Myocyte (in vitro differentiated cells): ENCODE data around the gene CLDN15. TPM values are rescaled to one million over a fixed set of nuclear protein-coding genes. Genes with fewer than 3 reads are reported as not detected.
"Not testable (repeated sequence)": the region's sequence is repeated elsewhere in the genome, so short reads cannot be mapped to it uniquely, and the experiment has no call there.

Source experiments
- DNase-seq: peaks from one replicate; pipeline ENCODE4 v3.0.0-alpha.2; 2012; ENCODE audit warnings: low read depth
- total RNA-seq: library from RNA; depleted of rRNA; stranded (reverse); fragments of >200 nt; gene quantifications from 2 replicates; pipeline ENCODE4 v1.2.3, GENCODE V29; 2014

Gene CLDN15
- total RNA-seq, 1 donor from 2014 or later = 3.8 TPM

- no peak for DNase-seq
Observed at GRCh38 chr7:101200504-101200861, 37.1 kb downstream of the CLDN15 start.

- not testable (repeated sequence) for DNase-seq
Observed at GRCh38 chr7:101199522-101199921, 38.1 kb downstream of the CLDN15 start.

GRCh38 chr7:101198476-101198875, 39.1 kb downstream of the CLDN15 start:
- DNase-seq = no peak

- DNase-seq = no peak
Observed at GRCh38 chr7:101197991-101198390, 39.6 kb downstream of the CLDN15 start.

- DNase-seq = no peak
Observed at GRCh38 chr7:101195884-101196283, 41.7 kb downstream of the CLDN15 start.

- no peak for DNase-seq
Observed at GRCh38 chr7:101189109-101189508, 48.5 kb downstream of the CLDN15 start.

- DNase-seq = no peak
Observed at GRCh38 chr7:101186844-101187428, 50.7 kb downstream of the CLDN15 start.

GRCh38 chr7:101186194-101186593, 51.4 kb downstream of the CLDN15 start:
- DNase-seq = no peak

GRCh38 chr7:101185258-101185839, 52.3 kb downstream of the CLDN15 start:
- peak; percentile 60 for DNase-seq

Other genes starting within 250 kb of the CLDN15 start
- not detected in 2 replicates for gene MUC17, start 217.7 kb downstream of the CLDN15 start, total RNA-seq
- 7.8 and 7.9 TPM in 2 replicates for gene TRIM56, start 152.3 kb downstream of the CLDN15 start, total RNA-seq
- 26.6 and 31.9 TPM in 2 replicates for gene SERPINE1, start 110.7 kb downstream of the CLDN15 start, total RNA-seq
- gene AP1S1, start 83.3 kb downstream of the CLDN15 start, total RNA-seq = 53.3 and 79.5 TPM in 2 replicates
- not detected in 2 replicates for gene VGF, start 72.2 kb downstream of the CLDN15 start, total RNA-seq
- gene NAT16, start 57.5 kb downstream of the CLDN15 start, total RNA-seq = not detected in 2 replicates
- not detected in 2 replicates for gene MOGAT3, start 36.8 kb downstream of the CLDN15 start, total RNA-seq
- 59.0 and 60.8 TPM in 2 replicates for gene PLOD3, start 20.2 kb downstream of the CLDN15 start, total RNA-seq
- gene ZNHIT1, start 19.6 kb downstream of the CLDN15 start, total RNA-seq = 103 and 116 TPM in 2 replicates
- gene FIS1, start 7.3 kb upstream of the CLDN15 start, total RNA-seq = 314 and 333 TPM in 2 replicates
- 28.7 and 28.8 TPM in 2 replicates for gene IFT22, start 84.0 kb upstream of the CLDN15 start, total RNA-seq
- 0.19 TPM in 1 of 2 replicates, not detected in the other for gene COL26A1, start 125.1 kb upstream of the CLDN15 start, total RNA-seq